ENCODE data around the gene BPIFB2. TPM values are rescaled to one million over a fixed set of nuclear protein-coding genes. Genes with fewer than 3 reads are reported as not detected.

Gene BPIFB2
- total and polyA plus RNA-seq, 4 donors: 0.33 to 3.7 (median 1.5) TPM

GRCh38 chr20:33004141-33004751 is 3.3 kb upstream of the BPIFB2 start, which contains the start of gene SUN5:
SUN5 (minus strand) TSS chr20:33004433; CDS start chr20:33004340, 93 bp downstream.
- Histone ChIP-seq H3K9ac (ENCODE audit: low read depth in 1 of 2, low read length in 2 of 2) (no peak within 1 kb of the TSS), H3K27ac (ENCODE audit: low read depth in 1 of 2, low read length in 2 of 2) (no peak within 1 kb of the TSS), H3K4me1 (ENCODE audit: control insufficient read depth in 4 of 4, insufficient read depth in 4 of 4, low read length in 3 of 4) (peaks cover 0 to 7% (median 1%) of the 10 kb centered on the region in 4 donors), H3K9me3 (ENCODE audit: control insufficient read depth in 4 of 4, low read length in 3 of 4) (peaks cover 0 to 2% (median 0%) of the 10 kb centered on the region in 4 donors), H3K4me3 (ENCODE audit: low read depth in 1 of 3, low read length in 3 of 3) (no peak within 1 kb of the TSS), H3K36me3 (ENCODE audit: control insufficient read depth in 4 of 4, insufficient read depth in 3 of 4, low read depth in 1 of 4, low read length in 3 of 4) (no peaks in the 10 kb centered on the region), H3K27me3 (ENCODE audit: control insufficient read depth in 4 of 4, insufficient read depth in 4 of 4, low read length in 3 of 4) (no peaks in the 10 kb centered on the region)
- no peak for DNase-seq (ENCODE audit: low spot score)
- TF ChIP-seq FOXA2 (IDR thresholded peaks at IDR 0.05) (no peak), YY1 (IDR thresholded peaks at IDR 0.05) (no peak), CTCF (IDR thresholded peaks at IDR 0.05; ENCODE audit: low read depth, low read length, missing input control) (no peak), MAX (IDR thresholded peaks at IDR 0.05) (no peak), ATF3 (IDR thresholded peaks at IDR 0.05) (no peak), GABPA (IDR thresholded peaks at IDR 0.05 in 1 of 2, conservative IDR thresholded peaks at IDR 0.05 in 1 of 2) (no peak), NR2F2 (IDR thresholded peaks at IDR 0.05) (no peak), HNF4A (conservative IDR thresholded peaks at IDR 0.05) (no peak)
- 88% methylated on average over 6 of the region's 6 CpGs for WGBS

- no peak overlapping the region for H3K4me3 ChIP-seq (ENCODE audit: low read depth in 1 of 3, low read length in 3 of 3)
- no peaks in the 10 kb centered on the region for H3K36me3 ChIP-seq (ENCODE audit: control insufficient read depth in 4 of 4, insufficient read depth in 3 of 4, low read depth in 1 of 4, low read length in 3 of 4)
- peaks cover 0 to 2% (median 0%) of the 10 kb centered on the region in 4 donors for H3K9me3 ChIP-seq (ENCODE audit: control insufficient read depth in 4 of 4, low read length in 3 of 4)
- no peak overlapping the region for H3K27ac ChIP-seq (ENCODE audit: low read depth in 1 of 2, low read length in 2 of 2)
- WGBS: 75% methylated on average over 4 of the region's 4 CpGs
- DNase-seq (ENCODE audit: low spot score): no peak
- no peak for TF ChIP-seq HNF4G (IDR thresholded peaks at IDR 0.05)
- TF ChIP-seq JUND (IDR thresholded peaks at IDR 0.05): no peak
- no peak for TF ChIP-seq EGR1 (IDR thresholded peaks at IDR 0.05; ENCODE audit: low read depth in 2 of 2)
- TF ChIP-seq SP1 (IDR thresholded peaks at IDR 0.05): no peak
- TF ChIP-seq REST (IDR thresholded peaks at IDR 0.05): no peak
- TF ChIP-seq FOXA2 (IDR thresholded peaks at IDR 0.05): no peak
- no peak for TF ChIP-seq YY1 (IDR thresholded peaks at IDR 0.05)
- TF ChIP-seq GABPA (IDR thresholded peaks at IDR 0.05 in 1 of 2, conservative IDR thresholded peaks at IDR 0.05 in 1 of 2): no peak
- no peak for TF ChIP-seq RXRA (IDR thresholded peaks at IDR 0.05)
- TF ChIP-seq HNF4A (conservative IDR thresholded peaks at IDR 0.05): no peak
- TF ChIP-seq ZBTB33 (IDR thresholded peaks at IDR 0.05): no peak
- peak; percentile 23 for TF ChIP-seq CTCF (IDR thresholded peaks at IDR 0.05; ENCODE audit: low read depth, low read length, missing input control)
- TF ChIP-seq TAF1 (conservative IDR thresholded peaks at IDR 0.05): no peak
- TF ChIP-seq MAX (IDR thresholded peaks at IDR 0.05): no peak
- TF ChIP-seq RAD21 (IDR thresholded peaks at IDR 0.05): peak in 1 of 2 donors; percentile 14
- TF ChIP-seq FOXA1 (IDR thresholded peaks at IDR 0.05): no peak
- no peak for TF ChIP-seq ATF3 (IDR thresholded peaks at IDR 0.05)
- no peak overlapping the region for H3K9ac ChIP-seq (ENCODE audit: low read depth in 1 of 2, low read length in 2 of 2)
- peaks cover 0 to 7% (median 1%) of the 10 kb centered on the region in 4 donors for H3K4me1 ChIP-seq (ENCODE audit: control insufficient read depth in 4 of 4, insufficient read depth in 4 of 4, low read length in 3 of 4)
- no peaks in the 10 kb centered on the region for H3K27me3 ChIP-seq (ENCODE audit: control insufficient read depth in 4 of 4, insufficient read depth in 4 of 4, low read length in 3 of 4)
Observed at GRCh38 chr20:33005132-33005566, 2.4 kb upstream of the BPIFB2 start.

All from liver (tissue), 9 donors.